Stimulated activated CD8-positive, alpha-beta memory T cell treated with anti-CD3 and anti-CD28 coated beads, Interleukin-12 subunit alpha, Interleukin-12 subunit beta, amount 100 ng/mL, for 1 hour (primary cell): ENCODE results near the gene EPHA3.

Experiments
- DNase-seq: peaks from one replicate; pipeline ENCODE4 v3.0.0-alpha.2; 2020; ENCODE audit warnings: low read depth

Gene EPHA3

DNA sequence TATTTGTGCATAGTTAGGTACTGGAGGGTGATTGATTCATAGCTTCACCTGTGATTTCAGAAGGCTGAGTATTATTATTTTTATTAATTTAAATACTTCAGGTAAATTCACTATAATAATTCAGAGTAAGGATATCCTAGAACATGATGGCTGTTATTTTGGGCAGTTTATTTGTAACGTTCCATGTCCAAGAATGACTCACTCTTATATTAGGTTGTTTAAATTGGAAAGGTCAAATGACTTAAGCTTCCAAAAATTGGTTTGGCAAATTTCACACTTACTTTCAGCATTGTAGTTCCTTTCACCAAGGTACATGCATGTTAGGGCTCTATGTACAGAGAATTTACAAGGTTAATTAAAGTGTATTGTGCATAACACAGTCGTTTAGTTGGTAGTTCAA, 120.2 kb downstream of the EPHA3 start:
- DNase-seq, result no peak

GRCh38 chr3:89232155-89232554, 124.7 kb downstream of the EPHA3 start:
- DNase-seq, result no peak

GRCh38 chr3:89234620-89235019, 127.2 kb downstream of the EPHA3 start:
- DNase-seq, result no peak

- no peak for DNase-seq
Measured at GRCh38 chr3:89238846-89239245, 131.4 kb downstream of the EPHA3 start.

- DNase-seq, result no peak
Measured at GRCh38 chr3:89239774-89240173, 132.4 kb downstream of the EPHA3 start.

DNA sequence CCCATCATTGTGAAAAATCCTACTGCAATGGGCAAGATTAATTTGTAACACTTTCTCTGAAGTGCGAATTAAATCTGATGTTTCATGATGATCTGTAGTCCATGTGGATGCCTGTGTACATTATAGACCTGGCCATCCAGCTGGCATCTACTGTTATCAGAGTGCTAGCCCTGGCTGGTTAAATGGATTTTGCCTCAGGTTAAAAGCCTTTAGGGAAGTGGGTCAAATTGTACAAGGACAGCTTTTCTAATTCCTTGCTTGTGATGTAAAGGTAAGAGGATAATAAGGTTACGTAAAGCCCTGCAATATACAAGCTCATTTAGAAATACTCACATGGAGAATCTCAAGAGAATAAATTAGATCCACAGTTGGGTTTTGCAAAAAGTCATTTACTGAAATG, 138.2 kb downstream of the EPHA3 start:
- DNase-seq, result no peak

- DNase-seq, result no peak
Measured at GRCh38 chr3:89246326-89246725, 138.9 kb downstream of the EPHA3 start.

GRCh38 chr3:89250742-89251141, 143.3 kb downstream of the EPHA3 start:
- DNase-seq, result no peak

DNA sequence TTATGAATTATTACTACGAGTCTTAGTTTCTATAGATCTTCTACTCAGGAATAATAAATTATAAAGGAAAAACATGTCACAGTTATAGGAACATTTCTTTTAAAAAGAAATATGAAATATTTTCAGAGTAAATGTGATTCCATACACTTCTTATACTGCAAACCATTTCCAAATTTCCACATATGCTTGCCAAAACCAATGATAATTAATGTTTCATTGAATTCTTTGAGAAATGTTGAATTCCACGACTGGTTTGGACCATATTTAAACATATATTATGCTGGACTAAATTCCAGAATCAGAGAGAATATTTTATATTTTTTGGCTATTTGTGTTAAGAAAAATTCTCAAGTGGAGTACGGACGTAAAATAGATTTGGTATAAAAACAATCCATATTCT, 144.6 kb downstream of the EPHA3 start:
- DNase-seq, result no peak

DNA sequence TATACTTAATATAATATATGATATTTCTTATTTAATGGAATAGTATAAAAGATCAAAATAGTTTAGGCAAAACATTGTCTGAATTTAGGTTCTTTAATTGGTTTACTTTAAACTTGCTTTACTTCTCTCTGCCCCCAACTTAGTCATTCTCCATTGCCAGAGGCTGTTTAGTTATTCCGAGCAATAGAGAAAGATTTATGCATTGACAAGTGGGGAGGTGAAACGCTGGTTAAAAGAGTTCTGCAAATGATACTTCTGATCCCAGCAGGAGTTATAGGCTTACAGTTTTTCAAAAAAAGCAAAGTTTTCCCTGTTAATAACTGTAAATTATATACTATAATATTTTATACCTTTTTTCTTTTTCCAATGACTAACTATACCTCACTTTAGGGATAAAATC, 145.4 kb downstream of the EPHA3 start:
- DNase-seq, result no peak

DNA sequence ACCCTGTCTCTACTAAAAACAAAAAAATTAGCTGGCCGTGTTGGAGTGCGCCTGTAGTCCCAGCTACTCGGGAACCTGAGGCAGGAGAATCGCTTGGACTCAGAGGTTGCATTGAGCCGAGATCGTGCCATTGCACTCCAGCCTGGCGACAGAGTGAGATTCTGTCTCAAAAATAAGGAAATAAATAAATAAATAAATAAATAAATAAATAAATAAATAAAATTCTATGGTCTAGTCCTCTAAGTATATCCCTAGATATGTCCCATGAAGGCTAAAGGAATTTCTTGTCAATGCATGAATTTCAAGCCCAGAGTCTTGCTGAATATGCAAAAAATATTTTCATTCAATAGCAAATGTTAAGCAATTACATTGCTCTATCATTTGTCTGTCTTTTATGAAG, 149.0 kb downstream of the EPHA3 start:
- DNase-seq, result no peak

- DNase-seq, result no peak
Measured at GRCh38 chr3:89256882-89257281, 149.5 kb downstream of the EPHA3 start.

- DNase-seq, result no peak
Measured at GRCh38 chr3:89260721-89261120, 153.3 kb downstream of the EPHA3 start.

DNA sequence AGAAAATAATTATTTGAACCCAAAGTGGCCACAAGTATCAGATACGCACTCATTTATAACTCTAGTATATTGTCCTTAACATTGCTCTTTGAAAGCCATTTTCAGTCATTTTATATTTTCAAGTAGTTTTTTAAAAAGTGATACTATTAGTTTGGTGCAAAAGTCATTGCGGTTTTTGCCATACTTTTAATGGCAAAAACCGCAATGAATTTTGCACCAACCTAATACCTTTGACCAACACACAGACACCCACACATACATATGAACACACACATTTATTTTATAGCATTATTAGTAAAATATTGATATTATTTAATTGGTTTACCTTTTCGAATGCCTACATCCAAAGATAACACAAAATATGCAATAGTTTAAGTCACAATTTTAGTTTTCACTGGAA, 154.3 kb downstream of the EPHA3 start:
- DNase-seq, result no peak

GRCh38 chr3:89262309-89262929, 155.0 kb downstream of the EPHA3 start:
- no peak for DNase-seq

DNA sequence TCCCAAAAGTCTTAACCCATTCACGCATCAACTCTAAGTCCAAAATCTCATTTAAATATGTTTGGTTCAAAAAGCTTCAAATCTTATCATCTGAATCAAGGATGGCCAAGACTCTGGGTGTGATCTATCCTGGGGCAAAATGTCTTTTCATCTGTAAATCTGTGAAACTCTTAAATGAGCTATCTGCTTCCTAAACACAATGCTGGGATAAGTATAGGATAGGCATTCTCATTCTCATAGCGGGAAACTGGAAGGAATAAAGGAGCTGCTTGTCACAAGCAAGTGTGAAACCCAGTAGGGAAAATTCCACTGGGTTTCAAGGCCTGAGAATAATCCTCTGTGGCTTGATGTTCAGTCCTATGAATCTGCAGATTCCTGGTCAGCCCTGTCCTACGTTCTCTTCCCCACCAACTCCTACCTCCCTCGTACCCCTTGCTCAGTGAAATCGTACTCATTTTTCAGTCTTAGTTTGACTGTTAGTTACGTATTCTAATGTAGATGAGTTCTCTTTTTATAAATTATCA, 156.7 kb downstream of the EPHA3 start:
- no peak for DNase-seq

DNA sequence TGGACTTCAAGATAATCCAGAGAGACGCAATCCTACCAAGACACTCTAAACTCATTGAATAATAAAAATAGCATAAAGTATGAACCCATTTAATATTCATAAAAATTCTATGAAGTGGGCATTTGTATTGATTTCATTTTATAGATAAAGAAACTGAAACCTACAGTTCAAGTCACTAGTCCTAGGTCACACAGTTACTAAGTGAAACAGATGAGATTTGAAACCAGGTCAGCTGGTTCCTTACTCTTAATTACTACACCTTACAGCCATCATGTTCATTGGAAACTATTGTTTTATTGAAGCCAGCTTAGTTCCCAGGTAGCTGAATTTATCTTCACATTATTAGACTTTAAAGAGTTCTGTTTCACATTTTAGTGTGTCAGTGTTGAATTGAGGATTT, 158.7 kb downstream of the EPHA3 start:
- no peak for DNase-seq

DNA sequence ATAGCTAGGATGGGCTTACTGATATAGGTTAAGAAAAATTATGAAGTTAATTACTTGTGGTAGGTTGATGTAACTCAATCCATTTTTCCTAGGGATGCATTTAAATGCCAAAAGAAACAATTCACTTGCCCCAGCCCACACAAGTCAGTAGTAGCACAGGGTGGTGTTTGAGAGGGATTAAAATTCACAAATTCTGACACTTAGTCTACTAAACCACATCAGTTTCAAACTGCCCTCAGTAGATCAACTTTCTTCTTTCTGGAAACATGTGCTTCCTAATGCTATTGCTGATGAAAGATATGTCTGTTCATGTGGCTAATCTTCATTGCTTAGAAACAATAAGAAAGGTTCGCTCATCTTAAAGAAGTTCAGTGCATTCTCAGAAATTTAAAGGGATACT, 160.6 kb downstream of the EPHA3 start:
- no peak for DNase-seq

DNA sequence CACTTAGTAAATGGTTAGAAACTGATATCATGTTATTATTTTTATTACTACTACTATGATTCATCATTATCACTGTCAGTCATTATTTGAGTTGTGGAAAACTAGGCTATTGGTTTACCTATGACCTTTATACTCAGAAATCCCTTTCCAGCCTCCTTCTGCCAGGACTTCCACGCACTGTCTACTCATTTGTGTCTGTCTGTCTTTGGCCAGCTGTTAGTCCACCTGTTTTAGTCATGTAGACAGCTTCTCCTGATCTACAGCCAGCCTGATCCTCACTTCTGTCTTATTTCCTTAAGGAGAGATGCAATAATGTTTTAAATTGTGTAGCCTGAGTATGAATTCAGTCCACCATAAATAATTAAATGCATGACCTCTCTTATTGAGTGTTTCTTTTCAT, 162.8 kb downstream of the EPHA3 start:
- no peak for DNase-seq

DNA sequence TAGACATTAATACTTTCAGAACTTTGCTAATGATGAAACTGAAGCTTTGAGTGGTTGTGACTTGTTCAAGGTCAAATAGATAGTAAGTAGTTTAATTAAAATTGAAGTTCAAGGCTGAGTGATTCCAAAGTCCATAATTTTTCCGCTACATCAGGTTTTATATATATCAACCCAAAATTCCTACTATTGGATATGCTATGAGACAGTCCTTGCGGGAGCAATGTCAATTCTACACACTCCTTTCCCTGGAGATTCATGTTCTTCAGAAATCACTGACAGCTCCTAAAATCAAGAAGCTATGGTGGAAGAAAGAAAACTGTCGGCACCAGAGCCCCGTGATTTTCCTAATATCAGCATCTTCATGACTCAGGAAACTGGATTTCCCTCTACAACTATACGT, 167.6 kb downstream of the EPHA3 start:
- no peak for DNase-seq

- no peak for DNase-seq
Measured at GRCh38 chr3:89276116-89276515, 168.7 kb downstream of the EPHA3 start.

- DNase-seq, result no peak
Measured at GRCh38 chr3:89278302-89279025, 171.0 kb downstream of the EPHA3 start.

GRCh38 chr3:89280301-89280700, 172.9 kb downstream of the EPHA3 start:
- DNase-seq, result no peak

- no peak for DNase-seq
Measured at GRCh38 chr3:89280822-89281365, 173.5 kb downstream of the EPHA3 start.
